NCI-H2196 treated with DMSO at 0.1 percent for 48 hours (cell line): ENCODE results near the gene HSDL2.
"Not testable (repeated sequence)": the region's sequence is repeated elsewhere in the genome, so short reads cannot be mapped to it uniquely, and the experiment has no call there.

Experiments used
- DNase-seq: peaks from one replicate; lab custom pipeline; 2025; ENCODE audit not compliant: unreplicated experiment; lab: John Stamatoyannopoulos, UW

HSDL2 gene

DNA sequence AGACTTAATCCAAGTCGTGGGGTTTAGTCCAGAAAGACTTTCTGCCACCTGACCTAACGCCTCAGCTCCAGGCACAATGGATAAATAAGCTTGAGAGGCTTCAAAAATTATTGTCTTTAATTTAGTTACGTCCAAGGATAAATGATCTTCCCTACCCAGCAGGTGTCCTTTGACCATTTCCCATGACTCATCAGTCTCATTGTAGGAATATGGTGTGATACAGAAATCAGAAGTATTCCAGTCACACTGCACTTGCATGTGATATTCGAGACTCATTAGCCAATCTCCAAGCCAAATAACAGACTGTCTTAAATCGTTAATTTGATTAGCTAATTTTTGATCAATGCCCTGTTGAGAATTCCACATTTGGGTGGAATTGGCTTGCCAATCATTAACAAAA lies 13.2 kb downstream of the HSDL2 start:
- DNase-seq, result not testable (repeated sequence)

DNA sequence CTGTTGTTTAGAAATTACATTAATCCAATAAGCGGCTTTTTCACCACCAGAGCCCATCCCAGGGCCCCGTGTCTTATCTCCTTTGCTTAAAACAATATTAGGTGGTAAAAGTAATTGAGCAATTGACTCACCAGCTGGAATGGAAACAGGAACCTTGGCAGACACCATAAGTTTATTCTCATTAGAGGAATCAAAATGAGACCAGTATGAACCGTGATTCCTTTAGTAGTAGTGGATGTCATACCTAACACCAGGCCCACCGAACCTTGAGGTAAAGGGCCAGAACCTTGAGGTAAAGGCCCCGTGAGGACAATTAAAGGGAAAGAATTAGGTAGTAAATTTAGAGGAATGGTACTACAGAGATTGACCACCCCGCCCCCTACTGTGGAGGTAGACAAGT lies 16.5 kb downstream of the HSDL2 start:
- no peak for DNase-seq

DNA sequence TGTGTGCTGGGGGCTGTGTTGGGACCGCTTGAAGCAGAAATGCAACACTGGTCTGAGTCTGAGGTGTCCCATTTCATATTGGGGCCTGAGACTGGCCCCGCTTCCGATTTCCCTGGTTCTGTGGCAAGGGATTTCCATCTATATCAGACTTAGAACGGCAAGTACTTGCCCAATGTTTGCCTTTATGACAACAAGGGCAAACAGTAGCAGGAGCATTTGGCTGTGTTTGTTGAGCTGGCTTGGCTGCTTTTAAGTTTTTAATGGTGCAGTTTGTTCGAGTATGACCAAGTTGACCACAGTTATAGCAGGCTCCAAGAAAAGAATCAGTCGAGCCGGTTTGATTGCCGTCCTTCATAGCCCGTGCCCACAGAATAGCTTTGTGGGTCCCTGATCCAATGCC lies 17.0 kb downstream of the HSDL2 start:
- no peak for DNase-seq

GRCh38 chr9:112401175-112401815 lies 21.4 kb downstream of the HSDL2 start:
- no peak for DNase-seq

DNA sequence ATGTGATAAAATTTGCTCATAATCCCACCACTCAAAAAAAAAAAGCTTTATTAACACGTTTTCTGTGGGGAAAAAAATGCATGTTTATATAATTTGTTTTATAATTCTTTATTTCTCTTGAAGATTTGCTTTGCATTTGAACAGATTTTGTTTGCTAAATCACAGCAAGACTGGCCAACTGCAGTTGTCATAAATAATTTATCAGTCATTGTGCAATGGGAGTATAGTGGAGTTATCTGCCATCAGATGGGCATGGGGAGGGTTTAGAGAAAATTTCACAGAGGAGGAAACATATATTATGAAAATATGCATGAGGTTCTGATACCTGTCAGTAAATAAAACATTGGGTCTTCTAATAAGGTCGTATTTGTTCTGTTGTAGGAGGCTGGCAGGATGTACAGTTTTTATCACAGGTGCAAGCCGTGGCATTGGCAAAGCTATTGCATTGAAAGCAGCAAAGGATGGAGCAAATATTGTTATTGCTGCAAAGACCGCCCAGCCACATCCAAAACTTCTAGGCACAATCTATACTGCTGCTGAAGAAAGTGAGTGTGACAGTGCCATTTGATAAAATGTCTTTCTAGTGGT lies 23.8 kb downstream of the HSDL2 start:
- DNase-seq, result no peak

DNA sequence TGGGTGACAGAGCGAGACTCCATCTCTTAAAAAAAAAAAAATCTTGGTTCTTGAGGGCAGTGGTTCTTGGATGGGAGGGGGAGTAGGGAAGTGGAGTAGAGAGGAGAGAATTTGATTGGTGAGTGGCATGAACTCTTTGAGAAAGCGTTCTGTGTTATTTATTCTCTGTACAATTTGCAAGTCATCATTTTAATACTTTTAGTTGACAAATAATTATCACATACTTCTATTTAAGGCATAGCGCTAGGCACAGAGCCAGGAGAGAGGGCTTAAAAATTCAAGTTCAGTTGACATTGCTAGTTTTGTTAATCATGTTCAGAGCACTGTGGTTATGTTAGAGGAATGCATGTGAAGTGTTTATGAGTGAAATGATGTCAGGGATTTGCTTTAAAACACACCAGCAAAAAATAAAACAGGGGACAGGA lies 24.6 kb downstream of the HSDL2 start:
- DNase-seq, result no peak

- no peak for DNase-seq
These were observed 28.4 kb downstream of the HSDL2 start for GRCh38 chr9:112408275-112408674.

DNA sequence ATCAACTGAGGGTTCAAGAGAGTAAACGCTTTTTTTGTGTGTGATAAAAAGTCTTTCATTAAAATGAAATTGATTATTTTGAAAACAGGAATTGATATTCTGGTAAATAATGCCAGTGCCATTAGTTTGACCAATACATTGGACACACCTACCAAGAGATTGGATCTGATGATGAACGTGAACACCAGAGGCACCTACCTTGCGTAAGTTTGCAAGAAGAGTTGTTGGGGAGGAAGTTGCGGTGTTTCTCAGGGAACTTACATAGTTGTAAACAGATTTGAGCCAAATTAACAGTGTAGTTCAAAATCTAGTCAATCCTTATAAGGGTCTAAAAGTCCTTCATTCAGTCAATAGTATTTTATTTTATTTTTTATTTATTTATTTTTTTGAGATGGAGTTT lies 28.9 kb downstream of the HSDL2 start:
- no peak for DNase-seq

DNA sequence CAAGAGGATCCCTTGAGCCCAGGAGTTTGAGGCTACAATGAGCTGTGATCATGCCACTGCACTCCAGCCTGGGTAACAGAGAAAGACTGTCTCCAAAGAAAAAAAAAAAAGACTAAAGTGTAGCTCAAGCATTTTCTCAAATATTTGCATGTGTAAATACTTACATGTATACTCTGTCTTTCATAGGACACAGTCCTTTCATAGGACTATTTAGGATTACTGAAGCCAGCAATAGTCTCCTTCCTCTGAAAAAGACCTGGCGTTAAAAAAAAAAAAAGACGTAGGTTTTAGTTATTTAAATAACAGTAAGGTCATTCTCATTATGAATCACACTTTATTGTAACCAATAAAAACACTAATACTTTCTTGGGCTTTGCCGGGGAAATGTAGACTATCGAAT lies 29.9 kb downstream of the HSDL2 start:
- no peak for DNase-seq

DNA sequence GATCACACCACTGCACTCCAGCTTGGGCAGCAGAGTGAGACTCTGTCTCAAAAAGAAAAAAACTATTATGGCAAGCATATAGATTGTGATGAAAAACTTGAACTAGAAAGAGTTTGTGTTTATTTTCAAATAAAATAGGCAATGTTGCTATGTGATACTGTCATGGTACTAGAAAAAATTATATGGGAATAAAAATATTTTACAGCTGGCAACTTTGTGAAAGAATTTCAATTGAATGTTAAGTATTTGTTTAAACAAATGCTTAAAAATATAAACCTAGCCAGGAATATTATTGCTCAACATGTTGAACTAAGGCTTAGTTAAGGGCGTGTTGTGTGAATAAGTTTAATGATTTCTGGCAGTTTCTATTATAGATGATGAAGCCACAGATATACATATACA lies 31.7 kb downstream of the HSDL2 start:
- DNase-seq, result no peak

- not testable (repeated sequence) for DNase-seq
These were observed 33.8 kb downstream of the HSDL2 start for GRCh38 chr9:112413728-112414127.

GRCh38 chr9:112420208-112420607 lies 40.3 kb downstream of the HSDL2 start:
- no peak for DNase-seq

DNA sequence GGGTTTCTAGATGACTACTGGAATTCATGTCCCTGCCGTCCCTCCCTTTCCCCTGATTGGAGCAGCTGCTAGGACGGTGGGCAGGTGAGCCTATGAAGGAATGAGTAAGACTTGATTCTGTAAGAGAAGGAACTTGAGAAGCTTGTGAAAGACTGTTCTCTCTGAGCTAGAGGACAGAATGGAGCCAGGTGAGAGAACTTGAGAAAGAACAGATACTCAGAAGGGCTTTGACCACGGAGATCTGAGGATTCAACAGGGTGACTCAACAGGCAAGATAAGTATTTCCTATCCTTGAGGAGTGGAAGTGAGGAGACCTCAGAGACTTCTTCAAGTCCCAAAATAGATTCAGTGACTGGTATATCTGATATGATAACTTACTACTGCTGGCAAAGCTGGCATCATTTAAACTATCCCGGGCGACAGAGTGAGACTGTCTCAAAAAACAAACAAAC lies 41.9 kb downstream of the HSDL2 start:
- no peak for DNase-seq

GRCh38 chr9:112422417-112423148 lies 42.7 kb downstream of the HSDL2 start:
- no peak for DNase-seq

GRCh38 chr9:112430006-112430522 lies 50.2 kb downstream of the HSDL2 start:
- DNase-seq, result no peak

- DNase-seq, result no peak
These were observed 53.8 kb downstream of the HSDL2 start for GRCh38 chr9:112433499-112434392.

DNA sequence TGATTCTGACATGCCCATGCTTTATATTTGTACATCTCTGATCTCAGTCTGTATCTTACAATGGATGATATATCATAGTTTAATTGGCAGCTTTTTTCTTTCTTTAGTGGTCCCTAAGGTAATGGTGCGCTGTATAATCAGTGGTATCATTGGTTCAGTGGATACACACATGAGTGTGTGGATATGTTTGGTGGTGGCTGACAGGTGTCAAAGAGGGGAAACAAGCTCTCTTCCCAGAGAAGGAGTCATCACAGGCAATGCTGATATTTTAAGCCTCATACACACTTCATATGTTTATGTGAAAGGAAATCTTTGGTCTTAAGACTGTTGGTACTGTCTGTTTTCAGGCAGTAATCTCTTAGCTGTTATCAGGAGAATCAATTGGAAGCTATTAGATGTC lies 54.6 kb downstream of the HSDL2 start:
- no peak for DNase-seq

DNA sequence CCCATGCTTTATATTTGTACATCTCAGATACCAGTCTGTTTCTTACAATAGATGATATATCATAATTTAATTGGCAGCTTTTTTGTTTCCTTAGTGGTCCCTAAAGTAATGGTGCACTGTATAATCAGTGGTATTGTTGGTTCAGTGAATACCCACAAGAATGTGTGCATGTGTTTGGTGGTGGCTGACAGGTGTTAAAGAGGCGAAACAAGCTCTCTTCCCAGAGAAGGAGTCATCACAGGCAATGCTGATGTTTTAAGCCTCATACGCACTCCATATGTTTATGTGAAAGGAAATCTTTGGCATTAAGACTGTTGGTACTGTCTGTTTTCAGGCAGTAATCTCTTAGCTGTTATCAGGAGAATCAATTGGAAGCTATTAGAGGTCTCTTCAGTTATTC lies 57.5 kb downstream of the HSDL2 start:
- no peak for DNase-seq

- no peak for DNase-seq
These were observed 59.3 kb downstream of the HSDL2 start for GRCh38 chr9:112439171-112439570.

DNA sequence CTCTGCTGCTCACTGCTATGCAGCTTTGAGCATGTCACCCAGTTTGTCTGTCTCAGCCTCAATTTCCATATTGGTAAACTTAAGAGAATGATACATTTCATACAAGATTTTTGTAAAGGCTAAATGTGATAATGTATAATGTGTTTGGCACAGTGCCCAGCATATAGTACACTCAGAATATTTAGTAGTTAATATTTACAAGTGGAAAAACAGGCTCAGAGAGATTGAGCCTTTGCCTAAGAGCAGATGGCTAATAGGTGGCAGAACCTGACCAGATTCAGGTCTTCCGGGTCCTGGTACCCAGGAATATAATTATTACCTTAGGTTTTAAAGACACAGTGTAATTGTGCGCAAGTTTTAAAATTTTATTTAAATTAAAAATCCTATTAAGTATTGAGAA lies 59.9 kb downstream of the HSDL2 start:
- DNase-seq, result no peak

GRCh38 chr9:112443200-112443599 lies 63.3 kb downstream of the HSDL2 start:
- no peak for DNase-seq
